HEK293 (cell line): ENCODE data around the gene CAPZB.
A peak's percentile ranks its signal among the peaks of the same experiment; 100 is the strongest.
"Not testable (repeated sequence)": the region's sequence is repeated elsewhere in the genome, so short reads cannot be mapped to it uniquely, and the experiment has no call there.

Experiments used
- CTCF ChIA-PET: fragments of 350-600 bp; formaldehyde crosslinking; extraction: SDS; loops from one replicate; lab custom pipeline; 2021; ENCODE audit warnings: antibody characterized with exemption; lab: Yijun Ruan, JAX
- POLR2A ChIA-PET: fragments of 300-600 bp; formaldehyde crosslinking; extraction: SDS; loops from one replicate; lab custom pipeline; 2020; ENCODE audit warnings: antibody characterized with exemption, inconsistent platforms; lab: Yijun Ruan, JAX
- H3K27ac ChIP-seq: fragments of 200-500 bp; sonication (Bioruptor generic); 2 replicates; pipeline ENCODE4 v1.5.1; 2014; ENCODE audit warnings: low read depth, low read length, control low read depth, inconsistent platforms; ENCODE audit errors: extremely low read depth
- H3K36me3 ChIP-seq, 2 experiments: fragments of 200-500 bp in 1 of 2; sonication (Bioruptor generic) in 1 of 2; 1 replicate in 1 of 2; 2 replicates in 1 of 2; pipeline ENCODE4 v1.5.1; 2014 to 2017; ENCODE audit warnings: inconsistent platforms in 2 of 2, low read length in 2 of 2; ENCODE audit not compliant: control insufficient read depth in 2 of 2, insufficient read depth in 1 of 2
- H3K4me1 ChIP-seq: fragments of 200-500 bp; sonication (Bioruptor generic); 2 replicates; pipeline ENCODE4 v1.5.1; 2014; ENCODE audit warnings: mild to moderate bottlenecking, low read length, inconsistent platforms; ENCODE audit not compliant: control insufficient read depth, insufficient read depth
- H3K4me3 ChIP-seq: 2 replicates; pipeline ENCODE4 v1.5.1; 2011; ENCODE audit warnings: low read depth, mild to moderate bottlenecking, control low read depth, low read length, moderate library complexity
- H3K9me3 ChIP-seq: fragments of 200-500 bp; sonication (Bioruptor generic); 2 replicates; pipeline ENCODE4 v1.5.1; 2014; ENCODE audit warnings: low read depth, low read length, inconsistent platforms; ENCODE audit not compliant: control insufficient read depth, insufficient read depth
- GLI2 ChIP-seq: fragments of 450-650 bp; formaldehyde crosslinking; IDR thresholded peaks from 2 replicates; pipeline ENCODE4; 2017; ENCODE audit warnings: missing biosample characterization, missing genetic modification characterization, low read depth, borderline replicate concordance
- PRDM6 ChIP-seq: fragments of 450-650 bp; formaldehyde crosslinking; IDR thresholded peaks from 2 replicates; pipeline ENCODE4 v1.5.1; 2017; ENCODE audit warnings: missing biosample characterization, missing genetic modification characterization
- ZBTB1 ChIP-seq: fragments of 450-650 bp; formaldehyde crosslinking; IDR thresholded peaks from 2 replicates; pipeline ENCODE4 v1.5.1; 2016; ENCODE audit warnings: missing biosample characterization, missing genetic modification characterization
- ZIC2 ChIP-seq: fragments of 450-650 bp; formaldehyde crosslinking; IDR thresholded peaks from 2 replicates; pipeline ENCODE4 v1.5.1; 2016; ENCODE audit warnings: missing biosample characterization, missing genetic modification characterization
- ZNF146 ChIP-seq: fragments of 450-650 bp; formaldehyde crosslinking; IDR thresholded peaks from 2 replicates; pipeline ENCODE4 v1.5.1; 2016; ENCODE audit warnings: missing biosample characterization, missing genetic modification characterization
- ZNF155 ChIP-seq: fragments of 450-650 bp; formaldehyde crosslinking; IDR thresholded peaks from 2 replicates; pipeline ENCODE4 v1.5.1; 2016; ENCODE audit warnings: missing biosample characterization, missing genetic modification characterization
- ZNF202 ChIP-seq: fragments of 450-650 bp; formaldehyde crosslinking; IDR thresholded peaks from 2 replicates; pipeline ENCODE4 v1.5.1; 2016; ENCODE audit warnings: missing biosample characterization, missing genetic modification characterization, borderline replicate concordance
- ZNF280C ChIP-seq: fragments of 450-650 bp; formaldehyde crosslinking; IDR thresholded peaks from 2 replicates; pipeline ENCODE4 v1.5.1; 2016; ENCODE audit warnings: missing biosample characterization, missing genetic modification characterization
- ZNF362 ChIP-seq: fragments of 450-650 bp; formaldehyde crosslinking; IDR thresholded peaks from 2 replicates; pipeline ENCODE4 v1.5.1; 2016; ENCODE audit warnings: missing biosample characterization, missing genetic modification characterization
- ZNF596 ChIP-seq: fragments of 450-650 bp; IDR thresholded peaks from 2 replicates; pipeline ENCODE4 v1.5.0; 2018; ENCODE audit warnings: missing biosample characterization, mild to moderate bottlenecking, missing genetic modification characterization, moderate library complexity
- ZNF610 ChIP-seq: fragments of 450-650 bp; formaldehyde crosslinking; IDR thresholded peaks from 2 replicates; pipeline ENCODE4 v1.5.1; 2016; ENCODE audit warnings: missing biosample characterization, missing genetic modification characterization, borderline replicate concordance
- ZNF629 ChIP-seq: fragments of 450-650 bp; formaldehyde crosslinking; IDR thresholded peaks from 2 replicates; pipeline ENCODE4 v1.5.1; 2017; ENCODE audit warnings: missing biosample characterization, missing genetic modification characterization
- ZNF654 ChIP-seq: fragments of 450-650 bp; formaldehyde crosslinking; IDR thresholded peaks from 2 replicates; pipeline ENCODE4 v1.5.1; 2016; ENCODE audit warnings: low read depth, missing biosample characterization, missing genetic modification characterization
- ZNF658 ChIP-seq: fragments of 450-650 bp; formaldehyde crosslinking; IDR thresholded peaks from 2 replicates; pipeline ENCODE4; 2016; ENCODE audit warnings: missing biosample characterization, missing genetic modification characterization
- ZNF76 ChIP-seq: fragments of 450-650 bp; formaldehyde crosslinking; IDR thresholded peaks from 2 replicates; pipeline ENCODE4; 2016; ENCODE audit warnings: low read depth, missing biosample characterization, missing genetic modification characterization, borderline replicate concordance
- ZSCAN23 ChIP-seq: fragments of 450-650 bp; formaldehyde crosslinking; IDR thresholded peaks from 2 replicates; pipeline ENCODE4 v1.5.1; 2016; ENCODE audit warnings: missing biosample characterization, missing genetic modification characterization
- ZXDB ChIP-seq: fragments of 450-650 bp; formaldehyde crosslinking; IDR thresholded peaks from 2 replicates; pipeline ENCODE4 v1.5.1; 2016; ENCODE audit warnings: missing biosample characterization, missing genetic modification characterization
- TF ChIP-seq, protein P1 (sequence below): fragments of 450-650 bp; formaldehyde crosslinking; IDR thresholded peaks from 2 replicates; pipeline ENCODE4 v1.5.1; 2016; ENCODE audit warnings: missing biosample characterization, missing genetic modification characterization
- TF ChIP-seq, protein P2 (sequence below): IDR thresholded peaks from 2 replicates; pipeline ENCODE4 v1.6.1; 2011; ENCODE audit warnings: mild to moderate bottlenecking, low read depth, low read length, borderline replicate concordance
- TF ChIP-seq, protein P3 (sequence below): fragments of 450-650 bp; formaldehyde crosslinking; IDR thresholded peaks from 2 replicates; pipeline ENCODE4 v1.5.1; 2016; ENCODE audit warnings: missing biosample characterization, missing genetic modification characterization

CAPZB gene

DNA sequence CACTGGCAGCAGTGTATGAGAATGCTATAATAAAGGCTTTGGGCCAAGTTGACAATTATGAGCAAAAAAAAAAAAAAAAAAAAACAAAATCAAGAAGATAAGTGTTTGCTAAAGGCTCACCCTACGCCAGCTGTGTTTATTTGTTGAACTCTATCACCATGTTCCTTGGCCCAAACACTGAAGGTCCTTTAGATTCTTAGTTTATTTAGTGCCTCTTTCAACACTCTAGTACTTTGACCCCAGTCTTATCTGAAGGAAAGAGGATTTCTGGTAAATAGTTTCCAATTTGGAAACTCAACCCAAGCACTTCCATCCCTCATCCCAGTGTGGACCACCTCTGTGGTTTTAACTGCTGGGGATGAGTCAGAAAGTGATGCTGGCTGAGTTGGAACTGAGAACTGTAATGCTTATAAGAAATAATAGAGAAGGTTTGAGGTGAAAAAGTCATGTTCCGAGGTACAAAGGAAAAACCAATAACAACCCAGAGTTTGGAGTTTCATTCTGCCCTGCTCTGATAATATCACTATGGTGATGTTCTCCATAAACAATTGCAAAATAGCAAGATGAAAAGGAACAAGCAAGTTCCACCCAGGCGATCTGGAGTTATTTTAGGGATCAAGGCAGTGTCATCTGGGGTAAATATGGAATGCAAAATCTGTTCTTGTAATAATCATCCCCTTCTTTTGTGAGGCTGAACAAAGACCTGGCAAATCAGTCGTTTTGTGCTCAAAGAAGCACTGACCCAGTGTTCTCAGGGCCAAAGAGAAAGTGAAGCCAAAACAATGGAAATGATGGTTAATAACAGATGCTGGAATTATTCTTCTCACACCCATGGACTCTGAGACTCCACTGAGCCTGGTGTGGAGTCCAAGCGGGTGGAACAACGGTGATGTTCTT, 19.7 kb upstream of the CAPZB start (continued):
- TF ChIP-seq, protein P1, sequence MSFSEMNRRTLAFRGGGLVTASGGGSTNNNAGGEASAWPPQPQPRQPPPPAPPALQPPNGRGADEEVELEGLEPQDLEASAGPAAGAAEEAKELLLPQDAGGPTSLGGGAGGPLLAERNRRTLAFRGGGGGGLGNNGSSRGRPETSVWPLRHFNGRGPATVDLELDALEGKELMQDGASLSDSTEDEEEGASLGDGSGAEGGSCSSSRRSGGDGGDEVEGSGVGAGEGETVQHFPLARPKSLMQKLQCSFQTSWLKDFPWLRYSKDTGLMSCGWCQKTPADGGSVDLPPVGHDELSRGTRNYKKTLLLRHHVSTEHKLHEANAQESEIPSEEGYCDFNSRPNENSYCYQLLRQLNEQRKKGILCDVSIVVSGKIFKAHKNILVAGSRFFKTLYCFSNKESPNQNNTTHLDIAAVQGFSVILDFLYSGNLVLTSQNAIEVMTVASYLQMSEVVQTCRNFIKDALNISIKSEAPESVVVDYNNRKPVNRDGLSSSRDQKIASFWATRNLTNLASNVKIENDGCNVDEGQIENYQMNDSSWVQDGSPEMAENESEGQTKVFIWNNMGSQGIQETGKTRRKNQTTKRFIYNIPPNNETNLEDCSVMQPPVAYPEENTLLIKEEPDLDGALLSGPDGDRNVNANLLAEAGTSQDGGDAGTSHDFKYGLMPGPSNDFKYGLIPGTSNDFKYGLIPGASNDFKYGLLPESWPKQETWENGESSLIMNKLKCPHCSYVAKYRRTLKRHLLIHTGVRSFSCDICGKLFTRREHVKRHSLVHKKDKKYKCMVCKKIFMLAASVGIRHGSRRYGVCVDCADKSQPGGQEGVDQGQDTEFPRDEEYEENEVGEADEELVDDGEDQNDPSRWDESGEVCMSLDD (tag by site-specific recombination) = no peak
- TF ChIP-seq PRDM6 (tag by site-specific recombination) (peak; percentile 84), ZNF76 (tag by site-specific recombination) (no peak), ZIC2 (tag by site-specific recombination) (no peak), ZNF610 (tag by site-specific recombination) (no peak), ZNF280C (tag by site-specific recombination) (no peak), ZNF654 (tag by site-specific recombination) (no peak), ZNF596 (tag by site-specific recombination) (no peak), ZSCAN23 (tag by site-specific recombination) (no peak), GLI2 (tag by site-specific recombination) (peak; percentile 90), ZNF155 (tag by site-specific recombination) (no peak), ZBTB1 (tag by site-specific recombination) (no peak), ZNF146 (tag by site-specific recombination) (no peak), ZNF629 (peak; percentile 67; the same call in 1 of the 2 replicates), ZXDB (tag by site-specific recombination) (peak; percentile 89), ZNF362 (no peak), ZNF202 (tag by site-specific recombination) (no peak), ZNF658 (no peak)
- TF ChIP-seq, protein P2, sequence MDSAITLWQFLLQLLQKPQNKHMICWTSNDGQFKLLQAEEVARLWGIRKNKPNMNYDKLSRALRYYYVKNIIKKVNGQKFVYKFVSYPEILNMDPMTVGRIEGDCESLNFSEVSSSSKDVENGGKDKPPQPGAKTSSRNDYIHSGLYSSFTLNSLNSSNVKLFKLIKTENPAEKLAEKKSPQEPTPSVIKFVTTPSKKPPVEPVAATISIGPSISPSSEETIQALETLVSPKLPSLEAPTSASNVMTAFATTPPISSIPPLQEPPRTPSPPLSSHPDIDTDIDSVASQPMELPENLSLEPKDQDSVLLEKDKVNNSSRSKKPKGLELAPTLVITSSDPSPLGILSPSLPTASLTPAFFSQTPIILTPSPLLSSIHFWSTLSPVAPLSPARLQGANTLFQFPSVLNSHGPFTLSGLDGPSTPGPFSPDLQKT = no peak
- TF ChIP-seq, protein P3, sequence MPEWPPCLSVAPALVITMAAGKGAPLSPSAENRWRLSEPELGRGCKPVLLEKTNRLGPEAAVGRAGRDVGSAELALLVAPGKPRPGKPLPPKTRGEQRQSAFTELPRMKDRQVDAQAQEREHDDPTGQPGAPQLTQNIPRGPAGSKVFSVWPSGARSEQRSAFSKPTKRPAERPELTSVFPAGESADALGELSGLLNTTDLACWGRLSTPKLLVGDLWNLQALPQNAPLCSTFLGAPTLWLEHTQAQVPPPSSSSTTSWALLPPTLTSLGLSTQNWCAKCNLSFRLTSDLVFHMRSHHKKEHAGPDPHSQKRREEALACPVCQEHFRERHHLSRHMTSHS = 0 out of 2 replicates have a peak, but pooled peaks have one; percentile 38

DNA sequence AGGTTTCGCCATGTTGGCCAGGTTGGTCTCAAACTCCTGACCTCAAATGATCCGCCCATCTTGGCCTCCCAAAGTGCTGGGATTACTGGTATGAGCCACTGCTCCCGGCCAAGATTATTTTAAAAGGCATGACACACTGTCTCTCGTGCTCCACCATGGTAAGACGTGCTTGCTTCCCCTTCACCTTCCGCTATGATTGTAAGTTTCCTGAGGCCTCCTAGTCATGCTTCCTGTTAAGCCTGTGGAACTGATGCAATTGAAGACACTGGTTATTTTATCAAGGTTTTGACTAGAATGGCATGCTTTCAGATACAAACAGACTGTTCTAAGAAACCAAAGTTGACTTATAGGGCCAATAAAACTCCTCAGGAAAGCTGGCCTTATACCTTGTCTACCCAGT, 16.9 kb upstream of the CAPZB start:
- POLR2A ChIA-PET, H3K9me3 ChIP-seq, CTCF ChIA-PET, H3K4me3 ChIP-seq, H3K36me3 ChIP-seq, H3K27ac ChIP-seq: not testable (repeated sequence)
- H3K4me1 ChIP-seq = peaks cover 13% of the 10 kb centered on the region
